ENCODE data around the gene EIF4G1.
"Not testable (repeated sequence)": the region's sequence is repeated elsewhere in the genome, so short reads cannot be mapped to it uniquely, and the experiment has no call there.

Gene EIF4G1, protein sequence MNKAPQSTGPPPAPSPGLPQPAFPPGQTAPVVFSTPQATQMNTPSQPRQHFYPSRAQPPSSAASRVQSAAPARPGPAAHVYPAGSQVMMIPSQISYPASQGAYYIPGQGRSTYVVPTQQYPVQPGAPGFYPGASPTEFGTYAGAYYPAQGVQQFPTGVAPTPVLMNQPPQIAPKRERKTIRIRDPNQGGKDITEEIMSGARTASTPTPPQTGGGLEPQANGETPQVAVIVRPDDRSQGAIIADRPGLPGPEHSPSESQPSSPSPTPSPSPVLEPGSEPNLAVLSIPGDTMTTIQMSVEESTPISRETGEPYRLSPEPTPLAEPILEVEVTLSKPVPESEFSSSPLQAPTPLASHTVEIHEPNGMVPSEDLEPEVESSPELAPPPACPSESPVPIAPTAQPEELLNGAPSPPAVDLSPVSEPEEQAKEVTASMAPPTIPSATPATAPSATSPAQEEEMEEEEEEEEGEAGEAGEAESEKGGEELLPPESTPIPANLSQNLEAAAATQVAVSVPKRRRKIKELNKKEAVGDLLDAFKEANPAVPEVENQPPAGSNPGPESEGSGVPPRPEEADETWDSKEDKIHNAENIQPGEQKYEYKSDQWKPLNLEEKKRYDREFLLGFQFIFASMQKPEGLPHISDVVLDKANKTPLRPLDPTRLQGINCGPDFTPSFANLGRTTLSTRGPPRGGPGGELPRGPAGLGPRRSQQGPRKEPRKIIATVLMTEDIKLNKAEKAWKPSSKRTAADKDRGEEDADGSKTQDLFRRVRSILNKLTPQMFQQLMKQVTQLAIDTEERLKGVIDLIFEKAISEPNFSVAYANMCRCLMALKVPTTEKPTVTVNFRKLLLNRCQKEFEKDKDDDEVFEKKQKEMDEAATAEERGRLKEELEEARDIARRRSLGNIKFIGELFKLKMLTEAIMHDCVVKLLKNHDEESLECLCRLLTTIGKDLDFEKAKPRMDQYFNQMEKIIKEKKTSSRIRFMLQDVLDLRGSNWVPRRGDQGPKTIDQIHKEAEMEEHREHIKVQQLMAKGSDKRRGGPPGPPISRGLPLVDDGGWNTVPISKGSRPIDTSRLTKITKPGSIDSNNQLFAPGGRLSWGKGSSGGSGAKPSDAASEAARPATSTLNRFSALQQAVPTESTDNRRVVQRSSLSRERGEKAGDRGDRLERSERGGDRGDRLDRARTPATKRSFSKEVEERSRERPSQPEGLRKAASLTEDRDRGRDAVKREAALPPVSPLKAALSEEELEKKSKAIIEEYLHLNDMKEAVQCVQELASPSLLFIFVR (N-terminal part only)

DNA sequence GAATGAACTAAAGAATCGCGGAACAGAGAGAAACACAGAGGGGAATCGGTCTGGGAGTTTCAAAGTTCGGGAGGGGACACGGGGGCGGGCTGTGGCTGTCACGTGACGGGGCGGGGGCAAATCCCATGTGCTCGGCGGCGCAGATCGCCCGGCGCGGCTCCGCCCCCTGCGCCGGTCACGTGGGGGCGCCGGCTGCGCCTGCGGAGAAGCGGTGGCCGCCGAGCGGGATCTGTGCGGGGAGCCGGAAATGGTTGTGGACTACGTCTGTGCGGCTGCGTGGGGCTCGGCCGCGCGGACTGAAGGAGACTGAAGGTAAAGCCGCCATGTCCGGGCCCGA, at the start of gene EIF4G1:
TSS of gene EIF4G1 (plus strand) at position 244 of the 337 bp plus-strand sequence. CDS start 1,191 bp downstream, outside the sequence.
- H3K36me3 Mint-ChIP-seq: peaks cover 7% of the 10 kb centered on the region
- peak; percentile 87 for ATAC-seq (ENCODE audit: low read depth)
- H3K9me3 Mint-ChIP-seq: no peaks in the 10 kb centered on the region
- peak; percentile 85 to 88 for DNase-seq (ENCODE audit: low spot score in 2 of 2)
- H3K4me3 Mint-ChIP-seq: peak within 1 kb of the TSS; percentile 82
- H3K4me1 Mint-ChIP-seq: peaks cover 20% of the 10 kb centered on the region
- no peaks in the 10 kb centered on the region for H3K27me3 Mint-ChIP-seq
- peak within 1 kb of the TSS; percentile 84 for H3K27ac Mint-ChIP-seq

DNA sequence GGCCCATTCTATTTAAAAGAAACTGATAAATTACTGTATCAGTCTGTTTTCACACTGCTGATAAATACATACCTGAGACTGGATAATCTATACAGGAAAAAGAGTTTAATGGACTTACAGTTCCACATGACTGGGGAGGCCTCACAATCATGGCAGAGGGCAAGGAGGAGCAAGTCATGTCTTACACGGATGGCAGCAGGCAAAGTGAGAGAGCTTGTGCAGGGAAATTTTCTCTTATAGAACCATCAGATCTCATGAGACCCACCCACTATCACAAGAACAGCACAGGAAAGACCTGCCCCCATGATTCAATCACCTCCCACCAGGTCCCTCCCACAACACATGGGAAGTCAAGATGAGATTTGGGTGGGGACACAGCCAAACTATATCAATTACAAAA, 47.2 kb upstream of the EIF4G1 start:
- ATAC-seq (ENCODE audit: low read depth); H3K9me3 Mint-ChIP-seq; H3K27ac Mint-ChIP-seq; H3K36me3 Mint-ChIP-seq; H3K4me3 Mint-ChIP-seq; DNase-seq (ENCODE audit: low spot score in 2 of 2); H3K4me1 Mint-ChIP-seq: not testable (repeated sequence)
- H3K27me3 Mint-ChIP-seq: peaks cover 17% of the 10 kb centered on the region

DNA sequence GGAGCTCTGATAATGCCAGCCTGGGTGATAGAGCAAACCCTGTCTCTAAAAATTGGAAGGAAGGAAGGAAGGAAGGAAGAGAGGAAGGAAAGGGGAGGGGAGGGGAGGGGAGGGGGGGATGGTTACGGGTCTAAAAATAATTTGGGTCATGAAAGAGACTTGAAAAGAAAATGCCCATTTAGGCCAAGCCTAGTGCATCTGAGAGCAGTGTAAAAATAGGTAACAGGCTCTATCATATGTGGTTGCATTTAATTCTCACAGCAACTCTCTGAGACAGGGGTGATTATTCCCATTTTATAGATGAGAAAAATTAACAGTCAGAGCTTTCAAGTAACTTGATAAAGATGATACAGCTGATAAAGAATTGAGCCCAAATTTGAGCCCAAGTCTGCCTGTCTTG, 42.1 kb upstream of the EIF4G1 start:
- H3K27me3 Mint-ChIP-seq: peaks cover 18% of the 10 kb centered on the region
- peaks cover 4% of the 10 kb centered on the region for H3K9me3 Mint-ChIP-seq
- ATAC-seq (ENCODE audit: low read depth) (no peak), DNase-seq (ENCODE audit: low spot score in 2 of 2) (no peak)
- H3K4me3 Mint-ChIP-seq: no peak overlapping the region
- H3K36me3 Mint-ChIP-seq: peaks cover 3% of the 10 kb centered on the region
- H3K27ac Mint-ChIP-seq: no peak overlapping the region
- H3K4me1 Mint-ChIP-seq: peaks cover 5% of the 10 kb centered on the region

DNA sequence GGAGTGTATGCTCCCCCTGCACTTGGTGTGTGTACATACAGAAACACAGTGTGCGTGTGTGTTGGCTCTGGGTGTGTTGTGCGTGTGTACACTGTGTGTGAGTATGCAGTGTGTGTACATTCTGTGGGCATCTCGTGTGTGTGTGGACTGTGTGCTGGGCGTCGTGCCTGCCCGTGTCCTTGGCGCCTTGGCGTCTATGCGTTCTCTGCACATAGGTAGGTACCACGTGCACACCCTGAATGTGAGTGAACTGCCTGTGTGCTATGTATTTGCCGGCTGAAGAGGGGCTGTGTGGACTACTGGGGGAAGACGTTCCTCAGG, 39.1 kb upstream of the EIF4G1 start:
- no peak for ATAC-seq (ENCODE audit: low read depth)
- H3K4me3 Mint-ChIP-seq: peak overlapping the region; percentile 16

DNA sequence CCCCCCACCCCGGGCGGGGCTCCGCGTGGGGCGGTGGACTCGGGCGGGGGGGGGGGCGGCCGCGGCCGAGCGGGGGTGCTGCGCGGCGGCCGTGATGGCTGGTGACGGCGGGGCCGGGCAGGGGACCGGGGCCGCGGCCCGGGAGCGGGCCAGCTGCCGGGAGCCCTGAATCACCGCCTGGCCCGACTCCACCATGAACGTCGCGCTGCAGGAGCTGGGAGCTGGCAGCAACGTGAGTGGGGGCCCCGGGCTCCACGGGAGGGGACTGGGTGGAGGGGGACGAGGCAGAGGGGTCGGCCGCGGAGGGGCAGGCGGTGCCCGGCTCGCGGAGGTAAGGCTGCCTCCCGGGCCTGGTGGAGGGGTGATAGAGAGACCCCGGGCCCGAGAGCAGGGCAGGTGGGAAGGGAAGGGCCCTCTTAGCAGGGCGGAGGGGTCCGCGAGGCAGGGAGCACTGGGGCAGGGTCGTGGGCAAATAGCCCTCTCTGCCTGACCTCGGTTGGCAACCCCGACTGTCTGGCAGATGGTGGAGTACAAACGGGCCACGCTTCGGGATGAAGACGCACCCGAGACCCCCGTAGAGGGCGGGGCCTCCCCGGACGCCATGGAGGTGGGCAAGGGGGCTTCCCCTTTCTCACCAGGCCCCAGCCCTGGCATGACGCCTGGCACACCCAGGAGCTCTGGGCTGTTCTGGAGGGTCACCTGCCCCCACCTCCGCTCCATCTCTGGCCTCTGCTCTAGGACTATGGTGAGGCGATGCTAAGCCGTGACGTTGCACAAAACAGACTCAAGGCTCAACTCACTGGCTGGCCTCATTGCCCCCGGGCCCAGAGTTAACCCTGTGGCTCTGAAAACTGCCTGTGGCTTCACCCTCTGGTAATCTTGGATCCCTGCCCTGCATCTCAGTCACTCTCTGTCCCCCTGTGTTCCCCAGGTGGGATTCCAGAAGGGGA, 38.2 kb upstream of the EIF4G1 start, which contains the start of gene ECE2:
TSS of gene ECE2 (plus strand) at position 62 of the 950 bp plus-strand sequence. CDS start at position 194, 132 bp downstream.
- ATAC-seq (ENCODE audit: low read depth) (no peak), DNase-seq (ENCODE audit: low spot score in 2 of 2) (no peak)
- Mint-ChIP-seq H3K36me3 (peaks cover 2% of the 10 kb centered on the region), H3K27ac (no peak within 1 kb of the TSS), H3K9me3 (peaks cover 2% of the 10 kb centered on the region), H3K27me3 (peaks cover 27% of the 10 kb centered on the region), H3K4me1 (peaks cover 5% of the 10 kb centered on the region), H3K4me3 (peak within 1 kb of the TSS; percentile 16)

More for the DNA sequence above, 39.1 kb upstream of the EIF4G1 start:
- H3K4me1 Mint-ChIP-seq: peaks cover 5% of the 10 kb centered on the region
- no peak overlapping the region for H3K27ac Mint-ChIP-seq
- H3K27me3 Mint-ChIP-seq: peaks cover 27% of the 10 kb centered on the region
- no peak for DNase-seq (ENCODE audit: low spot score in 2 of 2)
- peaks cover 2% of the 10 kb centered on the region for H3K9me3 Mint-ChIP-seq
- peaks cover 2% of the 10 kb centered on the region for H3K36me3 Mint-ChIP-seq

DNA sequence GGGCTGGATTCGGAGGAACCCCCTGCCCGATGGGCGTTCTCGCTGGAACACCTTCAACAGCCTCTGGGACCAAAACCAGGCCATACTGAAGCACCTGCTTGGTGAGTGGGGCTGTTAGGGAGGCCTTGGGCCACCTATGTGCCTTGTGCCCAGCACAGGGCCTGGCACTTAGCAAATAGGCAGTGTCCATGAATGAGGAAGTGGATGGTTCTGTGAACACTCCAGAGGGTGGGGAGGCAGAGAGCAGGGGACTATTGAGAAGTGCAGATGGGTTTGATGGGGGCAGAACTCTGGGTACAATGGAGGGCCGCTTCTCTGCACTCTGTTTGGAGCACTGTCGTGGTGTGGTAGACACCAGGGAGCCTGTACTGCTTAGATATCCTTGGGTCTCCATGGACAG, 37.0 kb upstream of the EIF4G1 start:
- H3K9me3 Mint-ChIP-seq: no peaks in the 10 kb centered on the region
- H3K4me1 Mint-ChIP-seq: peaks cover 5% of the 10 kb centered on the region
- no peak overlapping the region for H3K4me3 Mint-ChIP-seq
- no peak for DNase-seq (ENCODE audit: low spot score in 2 of 2)
- peaks cover 30% of the 10 kb centered on the region for H3K27me3 Mint-ChIP-seq
- no peak for ATAC-seq (ENCODE audit: low read depth)
- no peak overlapping the region for H3K27ac Mint-ChIP-seq
- H3K36me3 Mint-ChIP-seq: no peaks in the 10 kb centered on the region

DNA sequence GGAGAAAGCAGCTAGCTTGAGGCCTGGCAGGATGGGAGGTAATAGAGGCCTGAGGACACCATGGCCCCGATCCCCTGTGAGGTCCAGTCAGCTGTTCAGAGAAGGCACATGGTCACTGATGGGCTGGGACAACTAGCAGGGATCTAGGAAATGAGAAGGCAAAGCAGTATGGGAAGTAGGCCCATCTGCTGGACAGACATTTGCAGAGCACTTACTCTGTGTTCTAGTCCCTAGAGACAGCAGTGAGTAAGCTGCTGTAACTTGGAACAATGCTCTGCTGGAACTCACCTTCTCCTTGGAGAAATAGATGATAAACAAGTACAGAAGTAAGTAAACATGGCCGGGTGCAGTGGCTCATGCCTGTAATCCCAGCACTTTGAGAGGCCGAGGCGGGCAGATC, 31.5 kb upstream of the EIF4G1 start:
- H3K4me3 Mint-ChIP-seq: no peak overlapping the region
- peaks cover 26% of the 10 kb centered on the region for H3K27me3 Mint-ChIP-seq
- no peaks in the 10 kb centered on the region for H3K9me3 Mint-ChIP-seq
- DNase-seq (ENCODE audit: low spot score in 2 of 2) (no peak), ATAC-seq (ENCODE audit: low read depth) (no peak)
- H3K27ac Mint-ChIP-seq: no peak overlapping the region
- H3K4me1 Mint-ChIP-seq: no peaks in the 10 kb centered on the region
- H3K36me3 Mint-ChIP-seq: no peaks in the 10 kb centered on the region

DNA sequence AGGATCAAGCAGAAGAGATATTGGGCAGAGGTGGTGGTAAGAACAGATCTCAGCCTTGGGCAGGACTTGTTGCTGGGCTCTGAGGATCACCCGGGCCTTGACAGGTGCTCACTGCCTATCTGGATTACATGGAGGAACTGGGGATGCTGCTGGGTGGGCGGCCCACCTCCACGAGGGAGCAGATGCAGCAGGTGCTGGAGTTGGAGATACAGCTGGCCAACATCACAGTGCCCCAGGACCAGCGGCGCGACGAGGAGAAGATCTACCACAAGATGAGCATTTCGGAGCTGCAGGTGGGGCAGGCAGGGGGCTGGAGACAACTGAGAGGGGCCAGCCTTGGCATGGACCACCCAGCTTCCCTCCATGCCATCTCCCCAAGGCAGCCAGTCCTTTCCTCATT, 30.7 kb upstream of the EIF4G1 start:
- no peak overlapping the region for H3K4me3 Mint-ChIP-seq
- ATAC-seq (ENCODE audit: low read depth): no peak
- H3K36me3 Mint-ChIP-seq: no peaks in the 10 kb centered on the region
- H3K27ac Mint-ChIP-seq: no peak overlapping the region
- DNase-seq (ENCODE audit: low spot score in 2 of 2): no peak
- no peaks in the 10 kb centered on the region for H3K4me1 Mint-ChIP-seq
- H3K27me3 Mint-ChIP-seq: peaks cover 23% of the 10 kb centered on the region
- no peaks in the 10 kb centered on the region for H3K9me3 Mint-ChIP-seq

DNA sequence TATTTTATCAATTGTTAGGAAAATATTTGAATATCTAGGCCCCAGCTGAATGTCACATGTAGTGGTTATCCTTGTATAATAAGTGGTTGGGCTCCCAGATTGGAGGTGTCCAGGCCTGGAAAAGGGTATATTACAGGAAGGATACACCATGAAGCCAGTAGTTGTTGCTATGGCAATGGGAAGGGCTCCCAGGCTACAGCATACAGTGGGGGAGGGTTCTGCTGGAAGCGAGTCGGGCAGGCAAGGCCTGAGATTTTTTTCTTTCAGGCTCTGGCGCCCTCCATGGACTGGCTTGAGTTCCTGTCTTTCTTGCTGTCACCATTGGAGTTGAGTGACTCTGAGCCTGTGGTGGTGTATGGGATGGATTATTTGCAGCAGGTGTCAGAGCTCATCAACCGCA, 29.7 kb upstream of the EIF4G1 start:
- Mint-ChIP-seq H3K27ac (no peak overlapping the region), H3K36me3 (no peaks in the 10 kb centered on the region), H3K27me3 (peaks cover 21% of the 10 kb centered on the region), H3K9me3 (no peaks in the 10 kb centered on the region), H3K4me1 (no peaks in the 10 kb centered on the region), H3K4me3 (no peak overlapping the region)
- ATAC-seq (ENCODE audit: low read depth) (no peak), DNase-seq (ENCODE audit: low spot score in 2 of 2) (no peak)

DNA sequence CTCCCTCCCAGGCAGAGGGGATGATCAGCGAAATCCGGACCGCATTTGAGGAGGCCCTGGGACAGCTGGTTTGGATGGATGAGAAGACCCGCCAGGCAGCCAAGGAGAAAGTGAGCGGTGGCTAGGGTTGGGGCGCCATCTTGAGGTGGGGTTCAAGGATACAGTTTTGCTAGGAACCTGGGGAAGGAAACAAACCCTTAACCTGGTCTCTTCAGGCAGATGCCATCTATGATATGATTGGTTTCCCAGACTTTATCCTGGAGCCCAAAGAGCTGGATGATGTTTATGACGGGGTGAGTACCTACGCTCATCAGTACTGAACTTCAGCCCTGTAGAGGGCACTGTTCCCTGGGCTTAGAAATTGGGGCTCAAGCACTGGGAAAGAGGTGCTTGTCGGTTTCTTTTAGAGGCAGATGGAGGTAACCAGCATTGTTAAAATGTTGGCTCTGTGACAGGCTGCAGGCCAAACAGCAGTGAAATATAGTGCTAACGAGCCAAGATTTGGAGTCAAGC, 24.9 kb upstream of the EIF4G1 start:
- no peak overlapping the region for H3K4me3 Mint-ChIP-seq
- no peak overlapping the region for H3K27ac Mint-ChIP-seq
- no peaks in the 10 kb centered on the region for H3K4me1 Mint-ChIP-seq
- no peaks in the 10 kb centered on the region for H3K36me3 Mint-ChIP-seq
- H3K27me3 Mint-ChIP-seq: peaks cover 16% of the 10 kb centered on the region
- peak; percentile 74 for ATAC-seq (ENCODE audit: low read depth)
- no peaks in the 10 kb centered on the region for H3K9me3 Mint-ChIP-seq
- DNase-seq (ENCODE audit: low spot score in 2 of 2): peak; percentile 32 to 34

DNA sequence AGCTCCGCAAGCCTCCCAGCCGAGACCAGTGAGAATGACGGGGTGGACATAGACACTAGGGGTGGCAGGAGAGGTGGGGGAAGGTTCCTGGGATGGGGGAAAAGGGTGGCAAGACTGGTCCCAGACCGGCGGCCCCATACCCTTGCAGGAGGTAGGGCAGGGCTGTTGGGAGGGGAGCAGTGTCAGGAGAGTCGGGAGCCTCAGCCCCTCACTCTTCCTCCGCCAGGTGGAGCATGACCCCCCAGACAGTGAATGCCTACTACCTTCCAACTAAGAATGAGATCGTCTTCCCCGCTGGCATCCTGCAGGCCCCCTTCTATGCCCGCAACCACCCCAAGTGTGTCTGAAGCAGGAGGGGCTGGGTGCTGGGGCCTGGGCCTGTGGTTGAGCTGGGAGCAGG, 24.1 kb upstream of the EIF4G1 start:
- ATAC-seq (ENCODE audit: low read depth): no peak
- Mint-ChIP-seq H3K27me3 (peaks cover 13% of the 10 kb centered on the region), H3K9me3 (no peaks in the 10 kb centered on the region), H3K36me3 (no peaks in the 10 kb centered on the region), H3K4me1 (no peaks in the 10 kb centered on the region), H3K4me3 (no peak overlapping the region), H3K27ac (no peak overlapping the region)
- no peak for DNase-seq (ENCODE audit: low spot score in 2 of 2)

DNA sequence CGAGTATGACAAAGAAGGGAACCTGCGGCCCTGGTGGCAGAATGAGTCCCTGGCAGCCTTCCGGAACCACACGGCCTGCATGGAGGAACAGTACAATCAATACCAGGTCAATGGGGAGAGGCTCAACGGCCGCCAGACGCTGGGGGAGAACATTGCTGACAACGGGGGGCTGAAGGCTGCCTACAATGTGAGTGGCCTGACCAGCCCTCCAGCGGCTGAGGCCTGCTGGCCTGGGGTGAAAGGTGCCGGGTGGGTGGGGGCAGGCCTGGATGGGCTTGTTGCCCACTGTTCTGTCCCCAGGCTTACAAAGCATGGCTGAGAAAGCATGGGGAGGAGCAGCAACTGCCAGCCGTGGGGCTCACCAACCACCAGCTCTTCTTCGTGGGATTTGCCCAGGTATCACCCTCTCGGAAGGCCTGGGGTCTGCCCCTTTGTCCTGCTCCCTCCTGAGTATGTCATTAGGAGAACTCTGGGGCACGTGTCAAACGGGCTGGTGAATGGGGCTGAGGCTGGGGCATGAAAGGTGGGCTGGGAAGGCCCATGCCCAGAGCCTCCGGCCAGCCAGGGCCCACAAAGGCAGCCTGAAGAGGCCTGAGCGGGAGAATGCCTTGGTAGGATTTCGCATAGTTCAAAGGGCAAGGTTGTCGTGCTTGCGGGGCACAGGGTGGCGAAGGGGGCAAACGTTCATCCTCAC, 23.2 kb upstream of the EIF4G1 start:
- no peaks in the 10 kb centered on the region for H3K36me3 Mint-ChIP-seq
- no peaks in the 10 kb centered on the region for H3K4me1 Mint-ChIP-seq
- no peak overlapping the region for H3K4me3 Mint-ChIP-seq
- no peaks in the 10 kb centered on the region for H3K9me3 Mint-ChIP-seq
- DNase-seq (ENCODE audit: low spot score in 2 of 2): no peak
- H3K27me3 Mint-ChIP-seq: peaks cover 6% of the 10 kb centered on the region
- H3K27ac Mint-ChIP-seq: no peak overlapping the region
- ATAC-seq (ENCODE audit: low read depth): no peak

All from memory B cell (primary cell).